ENCODE results near the gene APOB. TPM values are rescaled to one million over a fixed set of nuclear protein-coding genes. Genes with fewer than 3 reads are reported as not detected.
A peak's percentile ranks its signal among the peaks of the same experiment; 100 is the strongest.

Gene APOB
- total and polyA plus RNA-seq, 2 of the 13 experiments (the other 11 are each of a cell fraction or from before 2014, with no cell fraction given): 1,569 to 2,515 TPM

DNA sequence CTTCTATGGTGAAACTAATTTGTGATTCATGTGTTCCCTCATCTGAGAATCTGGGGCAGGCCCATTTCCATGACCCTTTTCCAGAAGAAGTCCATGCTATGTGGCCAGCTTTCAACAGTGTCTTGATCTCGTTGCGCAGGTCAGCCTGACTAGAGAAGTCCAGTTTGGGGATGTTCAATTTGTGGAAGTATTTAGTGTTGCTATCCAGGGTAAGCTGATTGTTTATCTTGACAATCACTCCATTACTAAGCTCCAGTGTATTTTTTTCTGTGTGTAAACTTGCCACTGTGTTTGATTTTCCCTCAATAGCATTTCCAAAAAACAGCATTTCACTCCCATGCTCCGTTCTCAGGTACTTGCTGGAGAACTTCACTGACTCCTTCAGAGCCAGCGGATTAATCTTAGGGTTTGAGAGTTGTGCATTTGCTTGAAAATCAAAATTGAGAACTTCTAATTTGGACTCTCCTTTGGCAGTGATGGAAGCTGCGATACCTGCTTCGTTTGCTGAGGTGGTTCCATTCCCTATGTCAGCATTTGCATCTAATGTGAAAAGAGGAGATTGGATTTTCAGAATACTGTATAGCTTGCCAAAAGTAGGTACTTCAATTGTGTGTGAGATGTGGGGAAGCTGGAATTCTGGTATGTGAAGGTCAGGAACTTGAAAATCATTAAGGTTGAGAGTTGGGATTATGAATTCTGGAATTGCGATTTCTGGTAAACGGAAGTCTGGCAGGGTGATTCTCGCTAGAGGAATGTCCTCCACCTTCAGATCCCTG is 35.7 kb downstream of the APOB start (continued):
- TF ChIP-seq, protein P1, sequence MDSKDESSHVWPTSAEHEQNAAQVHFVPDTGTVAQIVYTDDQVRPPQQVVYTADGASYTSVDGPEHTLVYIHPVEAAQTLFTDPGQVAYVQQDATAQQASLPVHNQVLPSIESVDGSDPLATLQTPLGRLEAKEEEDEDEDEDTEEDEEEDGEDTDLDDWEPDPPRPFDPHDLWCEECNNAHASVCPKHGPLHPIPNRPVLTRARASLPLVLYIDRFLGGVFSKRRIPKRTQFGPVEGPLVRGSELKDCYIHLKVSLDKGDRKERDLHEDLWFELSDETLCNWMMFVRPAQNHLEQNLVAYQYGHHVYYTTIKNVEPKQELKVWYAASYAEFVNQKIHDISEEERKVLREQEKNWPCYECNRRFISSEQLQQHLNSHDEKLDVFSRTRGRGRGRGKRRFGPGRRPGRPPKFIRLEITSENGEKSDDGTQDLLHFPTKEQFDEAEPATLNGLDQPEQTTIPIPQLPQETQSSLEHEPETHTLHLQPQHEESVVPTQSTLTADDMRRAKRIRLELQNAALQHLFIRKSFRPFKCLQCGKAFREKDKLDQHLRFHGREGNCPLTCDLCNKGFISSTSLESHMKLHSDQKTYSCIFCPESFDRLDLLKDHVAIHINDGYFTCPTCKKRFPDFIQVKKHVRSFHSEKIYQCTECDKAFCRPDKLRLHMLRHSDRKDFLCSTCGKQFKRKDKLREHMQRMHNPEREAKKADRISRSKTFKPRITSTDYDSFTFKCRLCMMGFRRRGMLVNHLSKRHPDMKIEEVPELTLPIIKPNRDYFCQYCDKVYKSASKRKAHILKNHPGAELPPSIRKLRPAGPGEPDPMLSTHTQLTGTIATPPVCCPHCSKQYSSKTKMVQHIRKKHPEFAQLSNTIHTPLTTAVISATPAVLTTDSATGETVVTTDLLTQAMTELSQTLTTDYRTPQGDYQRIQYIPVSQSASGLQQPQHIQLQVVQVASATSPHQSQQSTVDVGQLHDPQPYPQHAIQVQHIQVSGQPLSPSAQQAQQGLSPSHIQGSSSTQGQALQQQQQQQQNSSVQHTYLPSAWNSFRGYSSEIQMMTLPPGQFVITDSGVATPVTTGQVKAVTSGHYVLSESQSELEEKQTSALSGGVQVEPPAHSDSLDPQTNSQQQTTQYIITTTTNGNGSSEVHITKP (CRISPR knock-in tag; IDR thresholded peaks at IDR 0.05; ENCODE audit: low read depth): no peak
- TF ChIP-seq ZNF552 (CRISPR knock-in tag; IDR thresholded peaks at IDR 0.05; ENCODE audit: borderline replicate concordance) (no peak), ZNF329 (CRISPR knock-in tag; IDR thresholded peaks at IDR 0.05; ENCODE audit: low read depth) (peak; percentile 52; the same call in 1 of the 2 replicates), ZNF562 (CRISPR knock-in tag; IDR thresholded peaks at IDR 0.05; ENCODE audit: borderline replicate concordance) (no peak), SIX1 (CRISPR knock-in tag; IDR thresholded peaks at IDR 0.05; ENCODE audit: borderline replicate concordance) (no peak), ZNF180 (CRISPR knock-in tag; IDR thresholded peaks at IDR 0.05; ENCODE audit: borderline replicate concordance, low read depth) (no peak), HDAC1 (CRISPR knock-in tag; IDR thresholded peaks at IDR 0.05) (no peak), RFX3 (CRISPR knock-in tag; IDR thresholded peaks at IDR 0.05) (no peak), ZNF510 (CRISPR knock-in tag; IDR thresholded peaks at IDR 0.05; ENCODE audit: low read depth) (peak; percentile 77; the same call in 1 of the 2 replicates), ZNF432 (CRISPR knock-in tag; IDR thresholded peaks at IDR 0.05; ENCODE audit: borderline replicate concordance) (no peak), PAX8 (CRISPR knock-in tag; IDR thresholded peaks at IDR 0.05; ENCODE audit: borderline replicate concordance) (0 out of 2 replicates have a peak, but pooled peaks have one; percentile 34), ZSCAN29 (CRISPR knock-in tag; conservative IDR thresholded peaks at IDR 0.05) (0 out of 2 replicates have a peak, but pooled peaks have one; percentile 40), ZMYM2 (CRISPR knock-in tag; IDR thresholded peaks at IDR 0.05) (no peak)
- TF ChIP-seq, protein P2, sequence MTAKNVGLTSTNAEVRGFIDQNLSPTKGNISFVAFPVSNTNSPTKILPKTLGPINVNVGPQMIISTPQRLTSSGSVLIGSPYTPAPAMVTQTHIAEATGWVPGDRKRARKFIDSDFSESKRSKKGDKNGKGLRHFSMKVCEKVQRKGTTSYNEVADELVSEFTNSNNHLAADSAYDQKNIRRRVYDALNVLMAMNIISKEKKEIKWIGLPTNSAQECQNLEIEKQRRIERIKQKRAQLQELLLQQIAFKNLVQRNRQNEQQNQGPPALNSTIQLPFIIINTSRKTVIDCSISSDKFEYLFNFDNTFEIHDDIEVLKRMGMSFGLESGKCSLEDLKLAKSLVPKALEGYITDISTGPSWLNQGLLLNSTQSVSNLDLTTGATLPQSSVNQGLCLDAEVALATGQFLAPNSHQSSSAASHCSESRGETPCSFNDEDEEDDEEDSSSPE (CRISPR knock-in tag; IDR thresholded peaks at IDR 0.05): 0 out of 2 replicates have a peak, but pooled peaks have one; percentile 12
- TF ChIP-seq, protein P3, sequence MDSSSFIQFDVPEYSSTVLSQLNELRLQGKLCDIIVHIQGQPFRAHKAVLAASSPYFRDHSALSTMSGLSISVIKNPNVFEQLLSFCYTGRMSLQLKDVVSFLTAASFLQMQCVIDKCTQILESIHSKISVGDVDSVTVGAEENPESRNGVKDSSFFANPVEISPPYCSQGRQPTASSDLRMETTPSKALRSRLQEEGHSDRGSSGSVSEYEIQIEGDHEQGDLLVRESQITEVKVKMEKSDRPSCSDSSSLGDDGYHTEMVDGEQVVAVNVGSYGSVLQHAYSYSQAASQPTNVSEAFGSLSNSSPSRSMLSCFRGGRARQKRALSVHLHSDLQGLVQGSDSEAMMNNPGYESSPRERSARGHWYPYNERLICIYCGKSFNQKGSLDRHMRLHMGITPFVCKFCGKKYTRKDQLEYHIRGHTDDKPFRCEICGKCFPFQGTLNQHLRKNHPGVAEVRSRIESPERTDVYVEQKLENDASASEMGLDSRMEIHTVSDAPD (CRISPR knock-in tag; IDR thresholded peaks at IDR 0.05): no peak
- TF ChIP-seq, protein P4, sequence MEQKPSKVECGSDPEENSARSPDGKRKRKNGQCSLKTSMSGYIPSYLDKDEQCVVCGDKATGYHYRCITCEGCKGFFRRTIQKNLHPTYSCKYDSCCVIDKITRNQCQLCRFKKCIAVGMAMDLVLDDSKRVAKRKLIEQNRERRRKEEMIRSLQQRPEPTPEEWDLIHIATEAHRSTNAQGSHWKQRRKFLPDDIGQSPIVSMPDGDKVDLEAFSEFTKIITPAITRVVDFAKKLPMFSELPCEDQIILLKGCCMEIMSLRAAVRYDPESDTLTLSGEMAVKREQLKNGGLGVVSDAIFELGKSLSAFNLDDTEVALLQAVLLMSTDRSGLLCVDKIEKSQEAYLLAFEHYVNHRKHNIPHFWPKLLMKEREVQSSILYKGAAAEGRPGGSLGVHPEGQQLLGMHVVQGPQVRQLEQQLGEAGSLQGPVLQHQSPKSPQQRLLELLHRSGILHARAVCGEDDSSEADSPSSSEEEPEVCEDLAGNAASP (CRISPR knock-in tag; IDR thresholded peaks at IDR 0.05; ENCODE audit: borderline replicate concordance): 0 out of 2 replicates have a peak, but pooled peaks have one; percentile 7
- TF ChIP-seq, protein P5, sequence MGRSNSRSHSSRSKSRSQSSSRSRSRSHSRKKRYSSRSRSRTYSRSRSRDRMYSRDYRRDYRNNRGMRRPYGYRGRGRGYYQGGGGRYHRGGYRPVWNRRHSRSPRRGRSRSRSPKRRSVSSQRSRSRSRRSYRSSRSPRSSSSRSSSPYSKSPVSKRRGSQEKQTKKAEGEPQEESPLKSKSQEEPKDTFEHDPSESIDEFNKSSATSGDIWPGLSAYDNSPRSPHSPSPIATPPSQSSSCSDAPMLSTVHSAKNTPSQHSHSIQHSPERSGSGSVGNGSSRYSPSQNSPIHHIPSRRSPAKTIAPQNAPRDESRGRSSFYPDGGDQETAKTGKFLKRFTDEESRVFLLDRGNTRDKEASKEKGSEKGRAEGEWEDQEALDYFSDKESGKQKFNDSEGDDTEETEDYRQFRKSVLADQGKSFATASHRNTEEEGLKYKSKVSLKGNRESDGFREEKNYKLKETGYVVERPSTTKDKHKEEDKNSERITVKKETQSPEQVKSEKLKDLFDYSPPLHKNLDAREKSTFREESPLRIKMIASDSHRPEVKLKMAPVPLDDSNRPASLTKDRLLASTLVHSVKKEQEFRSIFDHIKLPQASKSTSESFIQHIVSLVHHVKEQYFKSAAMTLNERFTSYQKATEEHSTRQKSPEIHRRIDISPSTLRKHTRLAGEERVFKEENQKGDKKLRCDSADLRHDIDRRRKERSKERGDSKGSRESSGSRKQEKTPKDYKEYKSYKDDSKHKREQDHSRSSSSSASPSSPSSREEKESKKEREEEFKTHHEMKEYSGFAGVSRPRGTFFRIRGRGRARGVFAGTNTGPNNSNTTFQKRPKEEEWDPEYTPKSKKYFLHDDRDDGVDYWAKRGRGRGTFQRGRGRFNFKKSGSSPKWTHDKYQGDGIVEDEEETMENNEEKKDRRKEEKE (IDR thresholded peaks at IDR 0.05): no peak

All from HepG2 (cell line).